HCT116 (cell line): Measurements from ENCODE around the gene NDUFAF7. TPM values are rescaled to one million over a fixed set of nuclear protein-coding genes. Genes with fewer than 3 reads are reported as not detected.

ENCODE experiments used
- ATAC-seq: fragments of 200-7000 bp; cut with Tn5 transposase; 2 replicates; pipeline ENCODE4 v1.9.1; 2020; ENCODE audit warnings: mild to moderate bottlenecking, moderate library complexity
- BruUV-seq: library from RNA; stranded (reverse); fragments of 400-500 nt; replicated peaks from 2 replicates; lab custom pipeline; 2021; lab: Mats Ljungman, UMichigan
- CTCF ChIA-PET: fragments of 300-600 bp; sonication (Branson Sonifier 250); formaldehyde crosslinking; loops from one replicate; lab custom pipeline; 2021; ENCODE audit warnings: antibody characterized with exemption; lab: Charles Lee
- POLR2A ChIA-PET: fragments of 300-600, 350-600 bp; sonication (Branson Sonifier 250); formaldehyde crosslinking; loops from one replicate; lab custom pipeline; 2021; ENCODE audit warnings: antibody characterized with exemption; lab: Charles Lee
- RAD21 ChIA-PET, 2 experiments: fragments of 300-600 bp; sonication (Branson Sonifier 250); formaldehyde crosslinking; loops; one replicate each; lab custom pipeline; 2023; ENCODE audit warnings: low total read pairs in 2 of 2; ENCODE audit not compliant: uncharacterized antibody in 2 of 2, unreplicated experiment in 2 of 2, low non-redundant PET in 1 of 2; lab: Charles Lee
- DNase-seq: peaks from one replicate; pipeline ENCODE4 v3.0.0-alpha.2; 2010; ENCODE audit warnings: low read depth, low spot score
- H2AFZ ChIP-seq: fragments of 200-600 bp; shearing (Covaris generic), sonication (generic); 2 replicates; pipeline ENCODE4 v1.6.1; 2017; ENCODE audit warnings: low read depth, mixed run types, mixed read lengths, antibody characterized with exemption, low read length; ENCODE audit not compliant: poor library complexity, severe bottlenecking
- H3K27ac ChIP-seq: 2 replicates; pipeline ENCODE4 v1.5.1; 2012; ENCODE audit warnings: low read depth, low read length
- H3K27me3 ChIP-seq: fragments of 200-600 bp; sonication (generic); 2 replicates; pipeline ENCODE4 v1.6.1; 2016; ENCODE audit warnings: mixed run types, low read length, mixed read lengths; ENCODE audit not compliant: insufficient read depth
- H3K36me3 ChIP-seq, 2 experiments: fragments of 200-500 bp in 1 of 2; fragments of 200-600 bp in 1 of 2; sonication (Bioruptor generic) in 1 of 2; sonication (generic) in 1 of 2; 2 replicates each; pipeline versions ENCODE4 v1.5.1 to v1.6.1; 2014 to 2016; ENCODE audit warnings: low read length in 2 of 2, inconsistent platforms in 1 of 2, mixed read lengths in 1 of 2, mixed run types in 1 of 2; ENCODE audit not compliant: insufficient read depth in 2 of 2, control insufficient read depth in 1 of 2
- H3K4me1 ChIP-seq, 2 experiments: fragments of 200-600 bp in 1 of 2; sonication (generic) in 1 of 2; 2 replicates each; pipeline versions ENCODE4 v1.5.1 to v1.6.1; 2012 to 2017; ENCODE audit warnings: low read length in 2 of 2, inconsistent platforms in 1 of 2, mild to moderate bottlenecking in 1 of 2, mixed read lengths in 1 of 2, mixed run types in 1 of 2, moderate library complexity in 1 of 2; ENCODE audit not compliant: insufficient read depth in 2 of 2, control insufficient read depth in 1 of 2
- H3K4me2 ChIP-seq: fragments of 200-600 bp; sonication (generic); 2 replicates; pipeline ENCODE4 v1.6.1; 2017; ENCODE audit warnings: mixed run types, low read length, mixed read lengths
- H3K4me3 ChIP-seq, 2 experiments: fragments of 200-600 bp in 1 of 2; sonication (generic) in 1 of 2; replicated peaks in 1 of 2; 2 replicates each; pipeline ENCODE4 v1.5.1; 2011 to 2016; ENCODE audit warnings: low read length in 2 of 2, control low read depth in 1 of 2, low read depth in 1 of 2, mild to moderate bottlenecking in 1 of 2, mixed read lengths in 1 of 2, mixed run types in 1 of 2
- H3K79me2 ChIP-seq: fragments of 200-600 bp; sonication (generic); 2 replicates; pipeline ENCODE4 v1.6.1; 2017; ENCODE audit warnings: mild to moderate bottlenecking, mixed run types, low read length, moderate library complexity, mixed read lengths; ENCODE audit not compliant: insufficient read depth
- H3K9ac ChIP-seq: fragments of 200-600 bp; sonication (generic); 2 replicates; pipeline ENCODE4 v1.6.1; 2016; ENCODE audit warnings: low read length, mixed read lengths
- H3K9me2 ChIP-seq: fragments of 200-600 bp; sonication (generic), shearing (Covaris generic); 2 replicates; pipeline ENCODE4 v1.6.1; 2017; ENCODE audit warnings: mixed run types, mild to moderate bottlenecking, moderate library complexity; ENCODE audit not compliant: insufficient read depth
- H3K9me3 ChIP-seq, 2 experiments: fragments of 200-500 bp in 1 of 2; fragments of 200-600 bp in 1 of 2; sonication (Bioruptor generic) in 1 of 2; sonication (generic) in 1 of 2; 2 replicates each; pipeline ENCODE4 v1.6.1; 2014 to 2017; ENCODE audit warnings: low read length in 2 of 2, mixed read lengths in 2 of 2, inconsistent platforms in 1 of 2, low read depth in 1 of 2, mild to moderate bottlenecking in 1 of 2, mixed run types in 1 of 2, moderate library complexity in 1 of 2; ENCODE audit not compliant: control insufficient read depth in 1 of 2, insufficient read depth in 1 of 2
- H4K20me1 ChIP-seq: fragments of 200-600 bp; sonication (generic), shearing (Covaris generic); 2 replicates; pipeline ENCODE4 v1.6.1; 2017; ENCODE audit warnings: mixed run types, mild to moderate bottlenecking, moderate library complexity; ENCODE audit not compliant: insufficient read depth
- ATF3 ChIP-seq: IDR thresholded peaks from 2 replicates; pipeline ENCODE4 v1.6.1; 2012
- CBX3 ChIP-seq: IDR thresholded peaks from 2 replicates; pipeline ENCODE4 v1.6.1; 2012; ENCODE audit warnings: low read depth
- CEBPB ChIP-seq: IDR thresholded peaks from 2 replicates; pipeline ENCODE4 v1.6.1; 2012; ENCODE audit warnings: low read depth
- CTCF ChIP-seq, 3 experiments: fragments of 200-600 bp in 1 of 3; sonication (generic) in 1 of 3; IDR thresholded peaks in 2 of 3; conservative IDR thresholded peaks in 1 of 3; 2 replicates each; pipeline ENCODE4 v1.5.1; 2012 to 2017; ENCODE audit warnings: low read depth in 2 of 3, low read length in 2 of 3, antibody characterized with exemption in 1 of 3, borderline replicate concordance in 1 of 3, control low read depth in 1 of 3, mild to moderate bottlenecking in 1 of 3, mixed read lengths in 1 of 3, mixed run types in 1 of 3, moderate library complexity in 1 of 3; ENCODE audit not compliant: insufficient read depth in 1 of 3
- EGR1 ChIP-seq: IDR thresholded peaks from 2 replicates; pipeline ENCODE4 v1.6.1; 2012; ENCODE audit warnings: low read depth
- ELF1 ChIP-seq: IDR thresholded peaks from 2 replicates; pipeline ENCODE4 v1.6.1; 2012; ENCODE audit warnings: low read depth, borderline replicate concordance
- EZH2 ChIP-seq: fragments of 200-600 bp; sonication (generic); IDR thresholded peaks from 2 replicates; pipeline ENCODE4 v1.6.1; 2017; ENCODE audit warnings: antibody characterized with exemption, mixed run types
- EZH2phosphoT487 ChIP-seq: fragments of 200-600 bp; IDR thresholded peaks from 2 replicates; pipeline ENCODE4 v1.6.1; 2018; ENCODE audit warnings: antibody characterized with exemption, borderline replicate concordance
- FOSL1 ChIP-seq: IDR thresholded peaks from 2 replicates; pipeline ENCODE4 v1.6.1; 2012; ENCODE audit warnings: low read depth
- JUND ChIP-seq: IDR thresholded peaks from 2 replicates; pipeline ENCODE4 v1.6.1; 2012
- MAX ChIP-seq: IDR thresholded peaks from 2 replicates; pipeline ENCODE4 v1.6.1; 2012
- POLR2A ChIP-seq: IDR thresholded peaks from 2 replicates; pipeline ENCODE4 v1.7.0; 2011; ENCODE audit warnings: borderline replicate concordance; ENCODE audit not compliant: insufficient read depth, insufficient read length; ENCODE audit errors: extremely low read depth
- POLR2AphosphoS5 ChIP-seq: IDR thresholded peaks from 2 replicates; pipeline ENCODE4 v1.6.1; 2011; ENCODE audit warnings: mild to moderate bottlenecking, low read depth, low read length, moderate library complexity
- RAD21 ChIP-seq: IDR thresholded peaks from 2 replicates; pipeline ENCODE4 v1.6.1; 2012; ENCODE audit warnings: low read depth, mild to moderate bottlenecking
- SIN3A ChIP-seq: IDR thresholded peaks from 2 replicates; pipeline ENCODE4 v1.6.1; 2012; ENCODE audit warnings: low read depth
- SP1 ChIP-seq: IDR thresholded peaks from 2 replicates; pipeline ENCODE4 v1.6.1; 2012; ENCODE audit warnings: low read depth
- SRF ChIP-seq: IDR thresholded peaks from 2 replicates; pipeline ENCODE4 v1.6.1; 2012; ENCODE audit warnings: low read depth
- TCF7L2 ChIP-seq: IDR thresholded peaks from 2 replicates; pipeline ENCODE4 v1.7.0; 2011; ENCODE audit warnings: borderline replicate concordance, inconsistent platforms; ENCODE audit not compliant: insufficient read depth, insufficient read length; ENCODE audit errors: extremely low read depth
- YY1 ChIP-seq: IDR thresholded peaks from 2 replicates; pipeline ENCODE4 v1.6.1; 2011; ENCODE audit warnings: low read length, low read depth, moderate library complexity, mild to moderate bottlenecking; ENCODE audit not compliant: insufficient replicate concordance; ENCODE audit errors: extremely low read depth
- ZBTB33 ChIP-seq: IDR thresholded peaks from 2 replicates; pipeline ENCODE4 v1.6.1; 2011; ENCODE audit warnings: mild to moderate bottlenecking, low read length, moderate library complexity; ENCODE audit not compliant: insufficient replicate concordance; ENCODE audit errors: extremely low read depth
- ZFX ChIP-seq: fragments of 450-650 bp; IDR thresholded peaks from 2 replicates; pipeline ENCODE4 v1.6.1; 2017
- ZNF274 ChIP-seq: fragments of 200-500 bp; sonication (Bioruptor generic); IDR thresholded peaks from 2 replicates; pipeline ENCODE4 v1.6.1; 2014; ENCODE audit warnings: mild to moderate bottlenecking, low read depth, low read length, inconsistent platforms
- intact Hi-C: fragments of 100-400 bp; cut with micrococcal nuclease; formaldehyde crosslinking; loops from 2 replicates; pipeline ENCODE4 v1.10.0; 2022
- total RNA-seq: library from RNA; stranded (reverse); gene quantifications from one replicate; pipeline ENCODE4 v1.2.1, GENCODE V29; 2021; ENCODE audit not compliant: unreplicated experiment

Gene NDUFAF7
- total RNA-seq, 1 experiment from 2014 or later = 21.6 TPM

- peak overlapping the region in 1 of 2 experiments; percentile 30; a peak in 2 of 4 replicates for H3K4me3 ChIP-seq
- DNase-seq (peak; percentile 89), ATAC-seq (peak; percentile 98)
- no peaks in the 10 kb centered on the region for H3K27me3 ChIP-seq
- ChIA-PET CTCF (interaction anchor here (1.1 to 2.6 kb wide), 2 partner anchors 10 to 26 kb away, joined by 3 to 7 read pairs; no protein-coding TSS in a partner anchor), POLR2A (interaction anchor here (0.8 to 1.0 kb wide), 2 partner anchors 9 to 16 kb away, joined by 3 read pairs; no protein-coding TSS in a partner anchor), RAD21 (no interaction called here)
- peak overlapping the region; percentile 71 for H3K4me2 ChIP-seq
- H3K79me2 ChIP-seq = no peaks in the 10 kb centered on the region
- H3K36me3 ChIP-seq = no peaks in the 10 kb centered on the region
- BruUV-seq = TSS peak; percentile 69
- peaks cover 11 to 19% of the 10 kb centered on the region in 2 experiments for H3K4me1 ChIP-seq
- H3K9me3 ChIP-seq = no peaks in the 10 kb centered on the region
- peak overlapping the region; percentile 38 for H3K9ac ChIP-seq
- intact Hi-C loops = no loop called here
- no peaks in the 10 kb centered on the region for H4K20me1 ChIP-seq
- H2AFZ ChIP-seq = peak overlapping the region; percentile 81
- H3K9me2 ChIP-seq = no peaks in the 10 kb centered on the region
- peak overlapping the region; percentile 51 for H3K27ac ChIP-seq
- TF ChIP-seq YY1 = no peak
- no peak for TF ChIP-seq CEBPB
- TF ChIP-seq ZBTB33 = no peak
- no peak for TF ChIP-seq EZH2phosphoT487
- TF ChIP-seq JUND = peak; percentile 61
- peak; percentile 78 for TF ChIP-seq CBX3
- TF ChIP-seq POLR2A = peak; percentile 63
- peak; percentile 77 for TF ChIP-seq SRF
- TF ChIP-seq POLR2AphosphoS5 = no peak; the same call in 1 of the 2 replicates
- no peak for TF ChIP-seq EGR1
- no peak for TF ChIP-seq ZNF274
- TF ChIP-seq TCF7L2 = peak; percentile 32
- TF ChIP-seq EZH2 = no peak
- 0 out of 6 replicates have a peak, but pooled peaks of 1 of the 3 experiments have one; percentile 8 for TF ChIP-seq CTCF (IDR thresholded peaks at IDR 0.05 in 2 of 3, conservative IDR thresholded peaks at IDR 0.05 in 1 of 3; ENCODE audit: borderline replicate concordance in 1 of 3, insufficient read depth in 1 of 3, low read depth in 2 of 3, low read length in 2 of 3)
- TF ChIP-seq MAX = peak; percentile 41; the same call in 1 of the 2 replicates
- peak; percentile 54 for TF ChIP-seq FOSL1
- TF ChIP-seq SP1 = peak; percentile 50
- 0 out of 2 replicates have a peak, but pooled peaks have one; percentile 8 for TF ChIP-seq ZFX
- no peak for TF ChIP-seq ELF1
- peak; percentile 47; the same call in 1 of the 2 replicates for TF ChIP-seq SIN3A
- TF ChIP-seq RAD21 = no peak
- TF ChIP-seq ATF3 = no peak
Measured at GRCh38 chr2:37189452-37190153, 41.9 kb upstream of the NDUFAF7 start.
